ENCODE data around the gene WNT3A.
A peak's percentile ranks its signal among the peaks of the same experiment; 100 is the strongest.
"Not testable (repeated sequence)": the region's sequence is repeated elsewhere in the genome, so short reads cannot be mapped to it uniquely, and the experiment has no call there.

Gene WNT3A

DNA sequence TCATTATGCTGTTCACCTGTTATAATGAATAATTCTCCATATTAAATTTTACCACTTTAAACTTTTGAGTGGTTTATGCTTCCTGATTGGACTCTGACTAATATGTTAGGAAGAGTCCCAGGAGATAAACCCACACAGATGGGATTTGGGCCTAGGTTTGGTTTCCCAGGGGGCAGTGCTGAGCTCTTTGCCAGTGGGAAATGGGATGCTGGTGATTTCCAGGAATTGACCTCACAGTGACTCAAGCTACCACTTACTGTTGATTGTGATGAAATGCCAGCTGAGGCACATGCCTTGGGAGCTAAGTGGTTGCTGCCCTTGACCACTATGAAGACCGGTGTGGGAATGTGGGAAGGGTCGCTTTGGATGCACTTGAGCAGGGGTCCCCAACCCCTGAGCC lies 40.1 kb upstream of the WNT3A start:
- H3K36me3 ChIP-seq (ENCODE audit: control insufficient read depth in 2 of 2, insufficient read depth in 1 of 2, low read length in 2 of 2); H3K27ac ChIP-seq (ENCODE audit: extremely low read depth, low read depth, low read length); H3K9me3 ChIP-seq (ENCODE audit: control insufficient read depth, insufficient read depth, low read depth, low read length); H3K4me3 ChIP-seq (ENCODE audit: low read depth, low read length); H3K4me1 ChIP-seq (ENCODE audit: control insufficient read depth, insufficient read depth, low read length); POLR2A ChIA-PET: not testable (repeated sequence)
- CTCF ChIA-PET, result interaction anchor here (0.9 kb wide), 1 partner anchor 32 kb away, joined by 3 read pairs; no protein-coding TSS in a partner anchor
- TF ChIP-seq, protein P1, sequence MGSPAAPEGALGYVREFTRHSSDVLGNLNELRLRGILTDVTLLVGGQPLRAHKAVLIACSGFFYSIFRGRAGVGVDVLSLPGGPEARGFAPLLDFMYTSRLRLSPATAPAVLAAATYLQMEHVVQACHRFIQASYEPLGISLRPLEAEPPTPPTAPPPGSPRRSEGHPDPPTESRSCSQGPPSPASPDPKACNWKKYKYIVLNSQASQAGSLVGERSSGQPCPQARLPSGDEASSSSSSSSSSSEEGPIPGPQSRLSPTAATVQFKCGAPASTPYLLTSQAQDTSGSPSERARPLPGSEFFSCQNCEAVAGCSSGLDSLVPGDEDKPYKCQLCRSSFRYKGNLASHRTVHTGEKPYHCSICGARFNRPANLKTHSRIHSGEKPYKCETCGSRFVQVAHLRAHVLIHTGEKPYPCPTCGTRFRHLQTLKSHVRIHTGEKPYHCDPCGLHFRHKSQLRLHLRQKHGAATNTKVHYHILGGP (tag by site-specific recombination; IDR thresholded peaks at IDR 0.05), result peak; percentile 58; the same call in 1 of the 2 replicates
- 0 out of 2 replicates have a peak, but pooled peaks have one; percentile 34 for TF ChIP-seq ZBTB21 (tag by site-specific recombination; IDR thresholded peaks at IDR 0.05)

GRCh38 chr1:227967815-227968214 lies 39.0 kb upstream of the WNT3A start:
- CTCF ChIA-PET, result interaction anchor here (0.6 to 0.9 kb wide), 3 partner anchors 14 to 90 kb away, joined by 3 read pairs; no protein-coding TSS in a partner anchor

DNA sequence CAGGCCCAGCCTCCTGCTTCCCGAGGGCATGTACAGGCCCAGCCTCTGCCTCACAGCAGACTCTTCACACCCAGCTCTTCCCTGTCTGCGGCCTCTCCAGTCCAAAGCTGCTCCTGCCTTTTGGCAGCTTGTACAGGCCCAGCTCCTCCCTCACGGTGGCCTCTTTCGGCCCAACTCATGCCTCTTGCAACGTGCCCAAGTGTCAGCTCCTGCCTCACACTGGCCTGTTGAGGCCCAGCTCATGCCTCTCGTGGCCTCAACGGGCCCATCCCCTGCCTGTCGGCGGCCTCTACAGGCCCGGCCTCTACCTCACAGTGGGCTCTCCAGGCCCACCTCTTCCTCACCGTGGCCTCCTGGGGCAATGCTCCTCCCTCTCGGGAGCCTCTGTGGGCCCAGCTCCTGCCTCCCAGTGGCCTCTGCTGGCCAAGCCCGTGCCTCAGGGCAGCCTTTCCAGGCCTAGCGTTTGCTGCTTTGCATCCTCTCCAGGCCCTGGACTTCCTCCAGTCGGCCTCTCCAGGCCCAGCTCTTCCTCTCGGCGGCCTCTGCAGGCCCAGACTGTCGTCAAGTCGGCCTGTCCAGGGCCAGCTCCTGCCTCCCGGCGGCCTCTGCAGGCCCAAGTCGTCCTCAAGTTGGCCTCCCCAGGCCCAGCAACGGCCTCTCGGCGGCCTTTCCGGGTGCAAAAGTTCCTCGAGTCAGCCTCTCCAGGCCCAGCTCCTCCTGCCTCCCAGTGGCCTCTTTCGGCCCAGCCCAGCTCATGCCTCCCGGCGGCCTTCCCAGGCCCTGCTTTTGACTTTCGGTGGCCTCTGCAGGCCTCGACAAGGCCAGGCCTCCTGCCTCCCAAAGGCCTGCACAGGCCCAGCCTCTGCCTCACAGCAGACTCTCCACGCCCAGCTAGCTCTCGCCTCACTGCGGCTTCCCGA lies 36.5 kb upstream of the WNT3A start:
- H3K4me3 ChIP-seq (ENCODE audit: low read depth, low read length); CTCF ChIA-PET; POLR2A ChIA-PET; H3K36me3 ChIP-seq (ENCODE audit: control insufficient read depth in 2 of 2, insufficient read depth in 1 of 2, low read length in 2 of 2); H3K27ac ChIP-seq (ENCODE audit: extremely low read depth, low read depth, low read length); H3K4me1 ChIP-seq (ENCODE audit: control insufficient read depth, insufficient read depth, low read length); H3K9me3 ChIP-seq (ENCODE audit: control insufficient read depth, insufficient read depth, low read depth, low read length): not testable (repeated sequence)

More at GRCh38 chr1:227967815-227968214, 39.0 kb upstream of the WNT3A start:
- H3K9me3 ChIP-seq (ENCODE audit: control insufficient read depth, insufficient read depth, low read depth, low read length); H3K36me3 ChIP-seq (ENCODE audit: control insufficient read depth in 2 of 2, insufficient read depth in 1 of 2, low read length in 2 of 2); H3K4me1 ChIP-seq (ENCODE audit: control insufficient read depth, insufficient read depth, low read length); H3K4me3 ChIP-seq (ENCODE audit: low read depth, low read length); H3K27ac ChIP-seq (ENCODE audit: extremely low read depth, low read depth, low read length); POLR2A ChIA-PET: not testable (repeated sequence)
- TF ChIP-seq, protein P2, sequence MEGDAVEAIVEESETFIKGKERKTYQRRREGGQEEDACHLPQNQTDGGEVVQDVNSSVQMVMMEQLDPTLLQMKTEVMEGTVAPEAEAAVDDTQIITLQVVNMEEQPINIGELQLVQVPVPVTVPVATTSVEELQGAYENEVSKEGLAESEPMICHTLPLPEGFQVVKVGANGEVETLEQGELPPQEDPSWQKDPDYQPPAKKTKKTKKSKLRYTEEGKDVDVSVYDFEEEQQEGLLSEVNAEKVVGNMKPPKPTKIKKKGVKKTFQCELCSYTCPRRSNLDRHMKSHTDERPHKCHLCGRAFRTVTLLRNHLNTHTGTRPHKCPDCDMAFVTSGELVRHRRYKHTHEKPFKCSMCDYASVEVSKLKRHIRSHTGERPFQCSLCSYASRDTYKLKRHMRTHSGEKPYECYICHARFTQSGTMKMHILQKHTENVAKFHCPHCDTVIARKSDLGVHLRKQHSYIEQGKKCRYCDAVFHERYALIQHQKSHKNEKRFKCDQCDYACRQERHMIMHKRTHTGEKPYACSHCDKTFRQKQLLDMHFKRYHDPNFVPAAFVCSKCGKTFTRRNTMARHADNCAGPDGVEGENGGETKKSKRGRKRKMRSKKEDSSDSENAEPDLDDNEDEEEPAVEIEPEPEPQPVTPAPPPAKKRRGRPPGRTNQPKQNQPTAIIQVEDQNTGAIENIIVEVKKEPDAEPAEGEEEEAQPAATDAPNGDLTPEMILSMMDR (tag by site-specific recombination; IDR thresholded peaks at IDR 0.05), result peak; percentile 51; the same call in 1 of the 2 replicates

DNA sequence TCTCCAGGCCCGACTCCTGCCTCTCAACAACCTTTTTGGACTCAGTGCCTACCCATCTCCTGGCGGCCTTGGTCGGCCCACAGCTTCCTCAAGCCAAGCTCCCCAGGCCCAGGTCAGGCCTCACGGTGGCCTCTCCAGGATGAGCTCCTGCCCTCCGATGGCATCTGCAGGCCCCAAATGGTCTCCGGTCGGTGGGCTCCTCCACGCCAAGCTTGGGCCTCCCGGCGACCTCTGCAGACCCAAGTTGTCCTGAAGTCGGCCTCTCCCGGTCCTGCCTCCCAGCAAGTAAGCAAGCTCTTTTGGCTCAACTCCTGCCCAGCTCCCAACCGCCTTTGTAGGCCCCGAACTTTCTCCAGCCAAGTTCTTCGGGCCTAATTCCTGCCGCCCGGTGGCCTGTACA lies 35.6 kb upstream of the WNT3A start:
- H3K4me1 ChIP-seq (ENCODE audit: control insufficient read depth, insufficient read depth, low read length); H3K36me3 ChIP-seq (ENCODE audit: control insufficient read depth in 2 of 2, insufficient read depth in 1 of 2, low read length in 2 of 2); CTCF ChIA-PET; POLR2A ChIA-PET; H3K27ac ChIP-seq (ENCODE audit: extremely low read depth, low read depth, low read length); H3K4me3 ChIP-seq (ENCODE audit: low read depth, low read length); H3K9me3 ChIP-seq (ENCODE audit: control insufficient read depth, insufficient read depth, low read depth, low read length): not testable (repeated sequence)

- H3K36me3 ChIP-seq (ENCODE audit: control insufficient read depth in 2 of 2, insufficient read depth in 1 of 2, low read length in 2 of 2); H3K27ac ChIP-seq (ENCODE audit: extremely low read depth, low read depth, low read length); H3K4me3 ChIP-seq (ENCODE audit: low read depth, low read length); CTCF ChIA-PET; H3K4me1 ChIP-seq (ENCODE audit: control insufficient read depth, insufficient read depth, low read length); H3K9me3 ChIP-seq (ENCODE audit: control insufficient read depth, insufficient read depth, low read depth, low read length): not testable (repeated sequence)
- POLR2A ChIA-PET, result interaction anchor here (0.6 kb wide), 1 partner anchor 423 kb away, joined by 3 read pairs; no protein-coding TSS in a partner anchor
These were observed 35.0 kb upstream of the WNT3A start for GRCh38 chr1:227971643-227972282.

- POLR2A ChIA-PET, result interaction anchor here (0.6 kb wide), 1 partner anchor 423 kb away, joined by 3 read pairs; no protein-coding TSS in a partner anchor
These were observed 34.5 kb upstream of the WNT3A start for GRCh38 chr1:227972283-227972679.

More at GRCh38 chr1:227972283-227972679, 34.5 kb upstream of the WNT3A start:
- H3K27ac ChIP-seq (ENCODE audit: extremely low read depth, low read depth, low read length); H3K4me3 ChIP-seq (ENCODE audit: low read depth, low read length); H3K36me3 ChIP-seq (ENCODE audit: control insufficient read depth in 2 of 2, insufficient read depth in 1 of 2, low read length in 2 of 2); H3K9me3 ChIP-seq (ENCODE audit: control insufficient read depth, insufficient read depth, low read depth, low read length); CTCF ChIA-PET; H3K4me1 ChIP-seq (ENCODE audit: control insufficient read depth, insufficient read depth, low read length): not testable (repeated sequence)
